GM10248 (cell line): ENCODE data around the gene BLMH.

Experiments used
- CTCF ChIA-PET: fragments of 300-600 bp; sonication (Branson Sonifier 250); formaldehyde crosslinking; extraction: SDS; loops from one replicate; lab custom pipeline; 2021; ENCODE audit warnings: antibody characterized with exemption; lab: Yijun Ruan, JAX
- POLR2A ChIA-PET: fragments of 350-650 bp; sonication (Branson Sonifier 250); formaldehyde crosslinking; extraction: SDS; loops from one replicate; lab custom pipeline; 2020; ENCODE audit warnings: antibody characterized with exemption; lab: Yijun Ruan, JAX
- DNase-seq: peaks from one replicate; pipeline ENCODE4 v3.0.0; 2012; ENCODE audit errors: extremely low spot score
- TF ChIP-seq, protein P1 (sequence below): IDR thresholded peaks from 2 replicates; pipeline ENCODE4 v1.5.1; 2012; ENCODE audit warnings: mild to moderate bottlenecking, low read depth; ENCODE audit errors: extremely low read depth, missing control alignments, control extremely low read depth

BLMH gene

DNA sequence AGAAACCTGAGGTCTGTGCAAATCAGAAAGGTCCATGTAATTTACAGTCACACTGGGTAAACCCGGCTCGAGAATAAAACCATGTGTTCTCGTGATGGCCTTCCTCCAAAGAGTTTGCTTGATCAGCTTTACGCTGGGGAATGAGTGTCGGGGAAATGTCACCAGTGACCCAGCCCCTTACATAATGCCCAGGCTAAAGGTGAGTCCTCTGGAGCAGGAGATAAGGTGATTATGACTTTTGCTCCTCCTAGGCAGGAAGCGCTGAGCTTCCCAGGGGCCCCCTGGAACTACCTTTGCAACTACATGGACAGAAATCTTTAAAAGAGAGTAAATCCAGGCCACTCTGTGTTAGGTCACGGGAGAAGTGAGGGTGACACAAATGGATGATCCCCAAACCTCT is 71.9 kb downstream of the BLMH start:
- no peak for DNase-seq
- ChIA-PET POLR2A (no interaction called here), CTCF (interaction anchor here (1.3 to 3.1 kb wide), 5 partner anchors 12 to 115 kb away, joined by 3 to 18 read pairs (median 9); partner anchors contain the start of gene SLC6A4)
- TF ChIP-seq, protein P1, sequence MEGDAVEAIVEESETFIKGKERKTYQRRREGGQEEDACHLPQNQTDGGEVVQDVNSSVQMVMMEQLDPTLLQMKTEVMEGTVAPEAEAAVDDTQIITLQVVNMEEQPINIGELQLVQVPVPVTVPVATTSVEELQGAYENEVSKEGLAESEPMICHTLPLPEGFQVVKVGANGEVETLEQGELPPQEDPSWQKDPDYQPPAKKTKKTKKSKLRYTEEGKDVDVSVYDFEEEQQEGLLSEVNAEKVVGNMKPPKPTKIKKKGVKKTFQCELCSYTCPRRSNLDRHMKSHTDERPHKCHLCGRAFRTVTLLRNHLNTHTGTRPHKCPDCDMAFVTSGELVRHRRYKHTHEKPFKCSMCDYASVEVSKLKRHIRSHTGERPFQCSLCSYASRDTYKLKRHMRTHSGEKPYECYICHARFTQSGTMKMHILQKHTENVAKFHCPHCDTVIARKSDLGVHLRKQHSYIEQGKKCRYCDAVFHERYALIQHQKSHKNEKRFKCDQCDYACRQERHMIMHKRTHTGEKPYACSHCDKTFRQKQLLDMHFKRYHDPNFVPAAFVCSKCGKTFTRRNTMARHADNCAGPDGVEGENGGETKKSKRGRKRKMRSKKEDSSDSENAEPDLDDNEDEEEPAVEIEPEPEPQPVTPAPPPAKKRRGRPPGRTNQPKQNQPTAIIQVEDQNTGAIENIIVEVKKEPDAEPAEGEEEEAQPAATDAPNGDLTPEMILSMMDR: no peak

DNA sequence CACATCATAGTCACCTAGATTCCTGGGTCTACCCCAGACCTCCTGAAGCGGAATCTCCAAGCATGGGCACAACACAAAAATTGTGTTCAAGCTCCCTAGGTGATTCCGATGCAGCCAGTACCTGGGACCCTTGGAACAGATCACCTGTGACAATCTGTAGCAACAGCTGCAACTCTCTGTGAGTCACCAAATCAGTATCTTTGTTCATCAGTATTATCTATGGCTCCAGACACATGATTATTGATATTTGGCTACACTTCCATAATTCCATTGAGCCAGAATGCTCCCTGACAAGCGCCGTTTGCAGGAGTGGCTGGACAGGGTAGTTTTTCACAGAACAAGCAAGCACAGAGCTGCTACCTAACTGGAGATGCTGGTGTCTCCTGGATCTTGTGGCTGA is 72.4 kb downstream of the BLMH start:
- POLR2A ChIA-PET: no interaction called here
- TF ChIP-seq, protein P1: no peak
- no peak for DNase-seq
- CTCF ChIA-PET: interaction anchor here (1.3 to 3.1 kb wide), 5 partner anchors 12 to 115 kb away, joined by 3 to 18 read pairs (median 9); partner anchors contain the start of gene SLC6A4

DNA sequence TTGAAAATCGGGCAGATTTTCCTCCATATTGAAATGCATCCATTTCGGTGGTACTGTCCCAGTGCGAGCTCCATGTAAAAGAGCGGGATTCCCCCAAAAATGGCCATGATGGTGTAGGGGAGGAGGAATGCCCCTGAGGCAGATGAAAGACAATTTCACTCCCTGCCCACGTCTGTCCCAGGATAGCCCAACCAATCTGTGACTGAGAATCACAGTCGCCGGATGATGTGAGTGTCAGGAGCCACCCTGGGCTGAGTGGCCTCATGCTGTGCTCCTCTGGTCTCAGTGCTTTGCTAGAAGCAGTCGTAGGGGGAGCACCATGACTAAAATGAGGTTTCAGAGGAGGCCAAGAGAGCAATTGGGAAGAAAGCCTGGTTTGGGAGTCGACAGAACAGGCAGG is 72.9 kb downstream of the BLMH start:
- DNase-seq: peak; percentile 58

DNA sequence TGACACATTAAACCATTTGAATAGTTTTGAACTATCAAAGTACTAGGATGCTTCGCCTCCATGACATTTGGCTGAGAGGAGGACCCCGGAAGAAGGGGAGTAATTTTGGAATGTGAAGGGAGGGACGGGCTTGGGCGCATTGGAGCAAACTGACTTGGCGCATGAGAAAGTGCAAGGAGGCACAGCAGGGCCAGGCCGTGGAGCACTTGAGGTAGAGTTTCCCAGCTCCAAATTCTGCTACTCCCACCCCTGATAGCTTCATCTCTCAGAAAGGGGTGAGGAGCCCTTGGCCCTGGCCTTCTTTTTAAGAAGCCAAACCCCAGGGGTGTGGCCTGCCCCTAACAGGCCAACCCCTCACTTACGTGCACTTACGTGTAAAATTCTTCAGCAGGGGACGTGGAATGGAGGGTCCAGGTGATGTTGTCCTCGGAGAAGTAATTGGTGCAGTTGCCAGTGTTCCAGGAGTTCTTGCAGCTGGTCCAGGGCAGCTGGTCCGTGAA is 73.9 kb downstream of the BLMH start:
- TF ChIP-seq, protein P1: no peak
- POLR2A ChIA-PET: no interaction called here

More for the DNA sequence above, 72.9 kb downstream of the BLMH start:
- CTCF ChIA-PET: interaction anchor here (1.6 to 3.1 kb wide), 4 partner anchors 13 to 114 kb away, joined by 5 to 18 read pairs (median 12); partner anchors contain the start of gene SLC6A4
- POLR2A ChIA-PET: no interaction called here
- TF ChIP-seq, protein P1: peak; percentile 4

DNA sequence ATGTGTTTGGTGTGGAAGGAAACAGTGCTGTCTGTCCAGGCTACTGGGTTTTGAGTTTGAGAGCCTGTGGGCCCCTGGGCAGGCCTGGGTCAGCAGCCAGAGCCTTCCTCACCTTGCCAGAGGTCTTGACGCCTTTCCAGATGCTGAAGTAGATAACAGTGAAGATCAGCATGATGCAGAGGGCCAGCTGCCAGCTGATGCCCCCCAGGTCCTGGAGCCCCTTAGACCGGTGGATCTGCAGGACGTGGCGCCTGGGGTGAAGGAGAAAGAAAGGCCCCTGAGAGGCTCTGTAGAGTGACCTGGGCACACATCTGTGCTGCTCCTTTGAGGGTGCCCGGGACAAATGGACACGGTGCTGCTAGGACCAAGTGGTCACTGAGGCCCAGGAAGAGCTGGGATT is 74.7 kb downstream of the BLMH start:
- CTCF ChIA-PET: no interaction called here
- no peak for DNase-seq
- POLR2A ChIA-PET: no interaction called here
- TF ChIP-seq, protein P1: no peak

More for the DNA sequence above, 73.9 kb downstream of the BLMH start:
- DNase-seq: no peak
- CTCF ChIA-PET: no interaction called here

DNA sequence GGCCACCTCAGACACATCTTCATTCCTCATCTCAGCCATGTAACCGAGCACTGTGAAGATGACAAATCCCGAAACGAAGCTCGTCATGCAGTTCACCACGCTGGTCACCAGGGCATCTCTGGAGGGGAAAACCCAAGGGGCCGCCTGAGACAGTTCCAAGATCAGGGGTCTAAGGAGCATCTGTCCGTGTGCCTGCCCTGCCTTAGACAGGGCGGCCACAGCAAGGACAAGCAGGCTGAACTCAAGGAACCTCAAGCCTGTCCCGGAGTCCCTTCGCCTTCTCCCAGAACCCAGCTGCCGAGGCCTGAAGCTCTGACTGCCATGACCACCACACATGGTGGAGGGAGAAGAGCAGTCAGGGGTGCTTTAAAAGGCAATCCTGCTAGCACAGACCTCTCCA is 79.0 kb downstream of the BLMH start:
- peak; percentile 79 for DNase-seq
- TF ChIP-seq, protein P1: no peak
- POLR2A ChIA-PET: no interaction called here
- CTCF ChIA-PET: interaction anchor here (0.9 to 4.8 kb wide), 15 partner anchors 8 to 123 kb away, joined by 3 to 30 read pairs (median 3); partner anchors contain the start of genes BLMH and SLC6A4

DNA sequence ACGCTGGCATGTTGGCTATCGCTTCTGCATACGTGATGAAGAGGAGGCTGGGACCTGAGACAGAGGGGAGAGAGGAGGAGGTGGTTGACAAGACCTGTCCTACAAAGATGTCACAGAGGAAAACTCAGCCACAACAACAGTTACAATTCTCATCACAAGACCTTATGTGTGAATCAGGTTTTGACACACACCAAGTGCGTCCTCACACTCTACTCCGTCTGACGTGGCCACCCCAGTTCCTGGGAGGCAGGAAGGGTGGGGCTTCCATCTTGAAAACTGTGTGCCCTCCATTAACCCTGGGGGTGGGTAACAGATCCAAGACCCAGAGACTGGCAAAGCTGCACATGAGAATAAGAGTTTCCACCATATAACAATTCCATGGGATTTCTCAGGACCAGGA is 80.4 kb downstream of the BLMH start:
- ChIA-PET POLR2A (no interaction called here), CTCF (interaction anchor here (1.3 to 4.8 kb wide), 3 partner anchors 9 to 25 kb away, joined by 3 to 30 read pairs (median 9); partner anchors contain the start of gene SLC6A4)
- DNase-seq: no peak
- TF ChIP-seq, protein P1: no peak
